ENCODE measurements around the gene MKLN1.
"Not testable (repeated sequence)": the region's sequence is repeated elsewhere in the genome, so short reads cannot be mapped to it uniquely, and the experiment has no call there.

Gene MKLN1

GRCh38 chr7:131404226-131404911, 76.7 kb downstream of the MKLN1 start:
- no peak for FAIRE-seq

GRCh38 chr7:131409129-131409766, 81.6 kb downstream of the MKLN1 start:
- FAIRE-seq = no peak

GRCh38 chr7:131412031-131412430, 84.4 kb downstream of the MKLN1 start:
- no peak for FAIRE-seq

GRCh38 chr7:131413711-131414110, 86.0 kb downstream of the MKLN1 start:
- no peak for FAIRE-seq

GRCh38 chr7:131424219-131424822, 96.6 kb downstream of the MKLN1 start:
- peak; percentile 92 for FAIRE-seq

- peak; percentile 58 for FAIRE-seq
Observed at GRCh38 chr7:131425992-131426391, 98.3 kb downstream of the MKLN1 start.

GRCh38 chr7:131430826-131431225, 103.2 kb downstream of the MKLN1 start:
- FAIRE-seq = not testable (repeated sequence)

- FAIRE-seq = no peak
Observed at GRCh38 chr7:131431289-131431688, 103.6 kb downstream of the MKLN1 start.

- no peak for FAIRE-seq
Observed at GRCh38 chr7:131431756-131432155, 104.1 kb downstream of the MKLN1 start.

- no peak for FAIRE-seq
Observed at GRCh38 chr7:131436384-131436783, 108.7 kb downstream of the MKLN1 start.

GRCh38 chr7:131438969-131439368, 111.3 kb downstream of the MKLN1 start:
- FAIRE-seq = no peak

- no peak for FAIRE-seq
Observed at GRCh38 chr7:131443496-131443895, 115.8 kb downstream of the MKLN1 start.

- no peak for FAIRE-seq
Observed at GRCh38 chr7:131444683-131445082, 117.0 kb downstream of the MKLN1 start.

- no peak for FAIRE-seq
Observed at GRCh38 chr7:131449373-131449902, 121.8 kb downstream of the MKLN1 start.

- no peak for FAIRE-seq
Observed at GRCh38 chr7:131454498-131454897, 126.8 kb downstream of the MKLN1 start.

GRCh38 chr7:131455001-131455400, 127.3 kb downstream of the MKLN1 start:
- peak; percentile 64 for FAIRE-seq

- FAIRE-seq = no peak
Observed at GRCh38 chr7:131455546-131455945, 127.9 kb downstream of the MKLN1 start.

GRCh38 chr7:131456338-131456737, 128.7 kb downstream of the MKLN1 start:
- no peak for FAIRE-seq

GRCh38 chr7:131459256-131459655, 131.6 kb downstream of the MKLN1 start:
- no peak for FAIRE-seq

- no peak for FAIRE-seq
Observed at GRCh38 chr7:131462059-131462458, 134.4 kb downstream of the MKLN1 start.

GRCh38 chr7:131462715-131463114, 135.0 kb downstream of the MKLN1 start:
- FAIRE-seq = not testable (repeated sequence)

- FAIRE-seq = no peak
Observed at GRCh38 chr7:131466735-131467365, 139.2 kb downstream of the MKLN1 start.

GRCh38 chr7:131467788-131468187, 140.1 kb downstream of the MKLN1 start:
- no peak for FAIRE-seq
